VCaP (cell line): ENCODE measurements around the gene SPATA6.
A peak's percentile ranks its signal among the peaks of the same experiment; 100 is the strongest.
"Not testable (repeated sequence)": the region's sequence is repeated elsewhere in the genome, so short reads cannot be mapped to it uniquely, and the experiment has no call there.

ENCODE experiments used
- H3K27ac ChIP-seq: fragments of 450-650 bp; 2 replicates; pipeline ENCODE4 v1.5.1; 2017
- CTCF ChIP-seq: fragments of 450-650 bp; conservative IDR thresholded peaks from 2 replicates; pipeline ENCODE4 v1.5.1; 2017; ENCODE audit warnings: mild to moderate bottlenecking, moderate library complexity

Gene SPATA6

GRCh38 chr1:48471691-48472576 is at the start of gene SPATA6:
Gene SPATA6 (minus strand): TSS chr1:48472204. CDS start chr1:48472008, 196 bp downstream.
- no peak for TF ChIP-seq CTCF
- no peak within 1 kb of the TSS for H3K27ac ChIP-seq

- not testable (repeated sequence) for H3K27ac ChIP-seq
Measured at GRCh38 chr1:48519896-48520295, 47.9 kb upstream of the SPATA6 start.

- H3K27ac ChIP-seq: no peak overlapping the region
- TF ChIP-seq CTCF: no peak
Measured at GRCh38 chr1:48506870-48507269, 34.9 kb upstream of the SPATA6 start.

- no peak for TF ChIP-seq CTCF
- no peak overlapping the region for H3K27ac ChIP-seq
Measured at GRCh38 chr1:48500541-48501450, 28.8 kb upstream of the SPATA6 start.

- no peak for TF ChIP-seq CTCF
- no peak overlapping the region for H3K27ac ChIP-seq
Measured at GRCh38 chr1:48499211-48499735, 27.3 kb upstream of the SPATA6 start.

GRCh38 chr1:48498096-48498791 is 26.2 kb upstream of the SPATA6 start:
- H3K27ac ChIP-seq: no peak overlapping the region
- peak; percentile 97 for TF ChIP-seq CTCF

GRCh38 chr1:48495911-48496310 is 23.9 kb upstream of the SPATA6 start:
- H3K27ac ChIP-seq: no peak overlapping the region
- TF ChIP-seq CTCF: no peak
